NCI-H1436 (cell line): ENCODE results near the gene CBX4.
A peak's percentile ranks its signal among the peaks of the same experiment; 100 is the strongest.

Experiments
- DNase-seq: peaks from one replicate; lab custom pipeline; 2025; lab: John Stamatoyannopoulos, UW

The CBX4 gene

DNA sequence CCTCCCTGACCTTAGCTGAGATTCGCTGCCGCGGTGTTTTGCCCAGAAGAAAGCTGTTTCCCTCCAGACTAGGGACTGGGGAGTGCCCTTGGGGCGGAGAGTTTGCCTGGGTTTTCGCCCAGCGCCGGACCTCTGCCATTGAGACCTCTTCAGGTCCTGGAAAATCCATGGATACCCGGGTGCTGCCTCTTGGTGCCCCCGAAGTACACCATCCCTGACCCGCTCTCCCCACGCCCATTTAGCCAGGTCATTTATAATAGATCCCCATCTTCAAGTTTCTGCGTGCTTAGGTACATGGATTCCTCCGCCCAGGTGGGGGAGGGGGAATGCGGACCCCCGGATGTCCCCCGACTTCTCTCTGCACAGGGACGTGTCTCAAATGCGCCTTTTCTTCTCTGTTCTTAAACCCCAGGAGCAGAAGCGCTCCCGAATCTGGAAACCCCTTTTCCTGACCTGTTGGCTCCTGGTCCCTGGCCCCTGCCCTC is 27.3 kb downstream of the CBX4 start:
- no peak for DNase-seq

DNA sequence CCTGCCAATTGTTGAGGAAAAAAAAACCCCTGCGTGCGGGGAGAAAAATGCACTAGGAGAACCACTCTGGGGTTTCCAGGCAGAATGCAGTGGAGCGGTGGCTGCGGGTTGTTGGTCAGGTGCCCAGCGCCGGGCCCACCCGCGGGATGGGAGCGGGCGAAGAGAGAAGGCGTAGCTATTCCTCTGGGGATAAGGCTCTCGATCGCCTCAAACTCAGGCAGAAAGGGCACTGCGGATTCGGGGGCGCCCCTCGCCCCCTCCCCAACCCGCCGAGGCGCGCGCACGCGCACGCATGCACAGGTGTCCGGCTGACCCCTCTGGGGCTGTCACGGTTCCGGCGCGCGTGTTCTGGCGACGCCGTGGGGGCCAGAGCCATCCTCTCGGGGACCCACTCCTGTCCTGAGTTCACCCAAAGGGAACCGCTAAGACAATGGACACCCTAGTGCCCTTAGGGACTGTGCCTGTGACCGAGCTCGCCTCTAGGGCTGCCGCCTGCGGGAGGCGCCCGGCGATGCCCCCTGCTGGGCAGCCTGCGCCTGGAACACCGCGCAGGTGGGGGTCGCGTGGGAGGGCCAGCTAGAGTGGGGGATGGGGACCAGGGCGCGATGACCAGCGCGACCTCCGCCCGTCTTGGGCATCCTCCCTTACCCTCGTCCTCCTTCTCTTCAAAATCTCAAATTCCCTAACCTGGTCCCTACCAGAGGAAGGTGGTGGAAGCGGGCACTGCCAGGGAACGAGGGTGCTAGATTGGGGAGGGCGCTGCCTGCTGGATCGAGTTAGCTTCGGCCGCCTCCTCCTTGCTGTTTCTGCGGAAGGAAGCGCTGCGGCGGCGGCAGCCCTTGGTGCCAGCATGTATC is 28.0 kb downstream of the CBX4 start:
- DNase-seq = peak; percentile 82

DNA sequence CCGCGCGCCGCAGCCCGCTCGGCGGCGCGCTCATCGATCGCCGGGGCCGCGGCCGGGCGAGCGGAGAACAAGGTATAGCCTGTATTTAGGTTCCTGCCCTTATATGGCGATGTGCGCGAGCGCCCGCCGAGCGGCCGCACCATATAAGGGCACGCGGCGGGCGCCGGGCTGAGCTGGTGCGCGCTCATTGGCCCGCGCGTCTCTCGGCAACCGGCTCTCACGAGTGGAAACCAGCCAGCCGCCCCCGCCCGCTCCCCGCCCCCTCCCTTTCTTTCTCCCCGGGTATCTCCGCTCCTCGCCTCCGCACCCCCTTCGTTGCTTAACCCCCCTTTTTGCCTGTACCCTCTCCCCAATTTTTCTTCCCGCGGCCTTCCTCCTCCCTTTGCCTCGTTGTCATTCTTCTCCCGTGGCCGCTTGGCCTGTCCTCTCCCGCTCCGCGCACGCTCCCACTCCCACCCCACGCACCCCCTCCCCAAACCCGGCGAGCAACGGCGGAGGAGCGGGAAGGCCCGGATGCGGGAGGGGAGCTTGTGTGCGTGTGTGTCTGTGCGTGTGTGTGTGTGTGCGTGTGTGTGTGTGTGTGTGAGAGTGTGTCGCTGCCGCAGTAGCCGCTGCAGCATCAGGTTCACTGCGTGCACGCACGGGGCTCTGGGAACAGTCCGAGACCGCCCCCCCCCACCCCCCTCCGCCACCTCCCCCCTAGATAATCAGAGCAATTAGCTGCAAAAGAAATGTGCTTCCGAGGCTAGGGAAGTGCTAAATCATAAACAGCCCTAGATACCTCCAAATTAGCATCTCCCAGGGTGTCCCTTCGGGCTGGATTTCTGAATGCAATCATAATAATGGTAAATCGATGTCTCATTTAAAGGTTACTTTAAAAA is 28.9 kb downstream of the CBX4 start:
- DNase-seq = peak; percentile 94

DNA sequence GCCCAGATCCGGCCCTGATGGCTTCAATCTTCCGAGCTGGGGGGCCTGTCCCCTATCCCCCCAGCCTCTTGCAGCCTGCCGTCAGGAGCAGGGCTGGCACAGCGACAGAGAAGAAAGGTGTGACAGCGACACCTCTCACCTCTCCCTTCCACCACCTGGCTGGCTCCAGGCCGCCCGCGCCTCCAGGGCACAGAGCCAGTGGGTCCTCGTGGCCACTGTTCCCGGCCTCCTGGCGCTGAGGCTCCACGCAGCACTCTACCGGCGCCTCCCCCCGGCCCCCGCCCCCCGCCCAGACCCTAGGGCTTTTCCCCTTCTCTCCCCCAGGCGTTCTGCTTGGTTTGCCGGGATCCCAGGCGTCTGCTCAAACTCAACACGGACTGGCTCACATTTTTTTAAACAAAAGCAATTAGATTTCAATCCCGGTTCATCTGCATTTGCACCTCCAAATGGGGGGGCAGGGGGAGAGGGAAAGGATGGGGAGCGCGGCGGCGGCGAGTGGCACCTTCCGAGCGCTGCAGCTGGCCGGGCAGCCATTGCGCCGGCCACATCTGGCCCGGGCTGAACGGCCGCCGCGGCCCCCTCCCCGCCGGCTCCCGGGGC is 29.6 kb downstream of the CBX4 start:
- DNase-seq = no peak

DNA sequence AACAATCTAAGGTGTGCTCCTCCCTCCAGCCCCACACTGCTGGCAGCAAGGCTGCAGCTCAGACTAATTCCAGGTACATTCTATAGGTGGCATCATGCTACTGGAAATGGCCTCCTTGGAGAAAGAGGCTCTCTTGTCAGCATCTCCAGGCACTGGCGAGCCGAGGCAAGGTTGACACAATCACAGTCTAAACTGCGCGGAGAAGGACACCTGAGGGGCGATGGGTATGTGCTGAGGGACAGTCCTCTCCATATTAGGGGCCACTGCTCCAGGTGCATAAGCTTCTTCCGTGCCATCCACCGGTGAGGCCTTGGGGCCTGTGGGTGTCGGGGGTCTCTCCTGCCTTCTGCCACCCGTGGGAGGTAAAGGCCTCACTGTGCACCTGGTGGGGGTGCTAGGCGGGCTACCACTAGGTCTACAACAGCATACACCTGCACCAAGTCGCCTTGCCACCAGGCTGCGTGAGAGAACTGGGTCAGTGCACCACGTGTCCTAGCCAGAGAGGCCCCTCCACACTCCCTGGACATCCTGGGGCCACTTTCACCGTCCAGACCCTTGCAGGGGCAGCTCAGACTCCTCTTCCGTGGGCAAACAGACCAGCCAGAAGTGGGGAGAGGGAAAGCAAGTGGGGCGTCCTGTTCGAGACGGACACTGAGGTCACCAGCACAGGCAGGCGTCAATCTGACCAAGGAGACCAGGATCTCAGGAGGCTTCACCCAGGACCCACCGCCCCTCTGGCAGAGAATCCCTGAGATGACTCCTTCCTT is 30.3 kb downstream of the CBX4 start:
- peak; percentile 81 for DNase-seq

DNA sequence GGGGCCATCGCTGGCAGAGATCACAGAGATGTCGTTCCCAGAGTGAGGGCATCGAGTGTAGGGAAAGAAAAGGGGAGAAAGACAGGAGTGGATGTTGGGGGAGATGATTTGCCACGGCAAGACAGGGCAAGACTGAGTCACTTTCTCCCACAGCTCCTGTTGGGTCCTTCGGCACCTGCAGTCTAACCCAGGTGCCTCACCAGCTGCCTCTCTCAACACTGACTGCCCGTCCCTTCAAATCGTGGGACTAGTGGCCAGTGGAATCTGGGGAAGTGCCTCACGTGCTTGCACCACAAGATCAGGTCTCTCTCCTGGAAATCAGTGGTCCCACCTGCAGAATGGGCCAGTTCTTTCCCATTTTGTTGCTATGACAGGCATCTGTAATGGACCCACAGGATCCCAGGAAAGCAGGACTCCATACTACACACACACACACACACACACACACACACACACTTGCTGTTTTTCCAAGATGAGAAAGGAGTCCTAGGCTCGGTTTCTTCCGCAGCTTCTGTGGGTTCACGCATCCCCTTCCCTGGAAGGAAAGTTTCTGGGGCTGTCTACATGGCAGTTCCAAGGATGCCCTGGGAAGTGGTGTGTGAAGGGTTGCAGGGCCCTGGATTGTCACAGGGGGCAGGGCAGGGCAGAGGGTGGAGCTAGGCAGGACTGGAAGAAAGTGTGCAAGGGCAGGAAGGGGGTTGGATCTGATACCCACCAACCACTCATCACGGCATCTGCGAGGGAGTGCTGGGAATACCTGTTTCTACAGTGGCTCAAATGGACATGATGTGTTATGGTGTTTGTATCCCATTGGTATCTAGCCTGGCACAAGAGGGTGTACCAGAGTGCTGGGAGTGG is 32.1 kb downstream of the CBX4 start:
- no peak for DNase-seq

DNA sequence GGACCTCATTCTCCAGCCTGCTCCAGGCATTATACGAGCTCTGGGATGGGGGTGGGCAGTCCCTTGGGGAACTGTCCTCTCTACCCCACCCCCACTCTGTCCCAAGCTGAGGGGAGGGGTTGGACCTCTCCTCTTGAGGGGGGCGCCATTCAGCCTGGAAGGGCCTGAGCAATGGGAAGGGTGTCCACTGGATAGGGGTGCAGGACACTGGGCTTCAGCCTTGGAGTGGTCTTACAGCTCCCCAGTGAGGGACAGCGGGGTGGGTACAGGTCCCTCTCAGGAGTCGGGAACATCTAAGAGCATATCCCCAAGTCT is 32.8 kb downstream of the CBX4 start:
- DNase-seq = no peak

DNA sequence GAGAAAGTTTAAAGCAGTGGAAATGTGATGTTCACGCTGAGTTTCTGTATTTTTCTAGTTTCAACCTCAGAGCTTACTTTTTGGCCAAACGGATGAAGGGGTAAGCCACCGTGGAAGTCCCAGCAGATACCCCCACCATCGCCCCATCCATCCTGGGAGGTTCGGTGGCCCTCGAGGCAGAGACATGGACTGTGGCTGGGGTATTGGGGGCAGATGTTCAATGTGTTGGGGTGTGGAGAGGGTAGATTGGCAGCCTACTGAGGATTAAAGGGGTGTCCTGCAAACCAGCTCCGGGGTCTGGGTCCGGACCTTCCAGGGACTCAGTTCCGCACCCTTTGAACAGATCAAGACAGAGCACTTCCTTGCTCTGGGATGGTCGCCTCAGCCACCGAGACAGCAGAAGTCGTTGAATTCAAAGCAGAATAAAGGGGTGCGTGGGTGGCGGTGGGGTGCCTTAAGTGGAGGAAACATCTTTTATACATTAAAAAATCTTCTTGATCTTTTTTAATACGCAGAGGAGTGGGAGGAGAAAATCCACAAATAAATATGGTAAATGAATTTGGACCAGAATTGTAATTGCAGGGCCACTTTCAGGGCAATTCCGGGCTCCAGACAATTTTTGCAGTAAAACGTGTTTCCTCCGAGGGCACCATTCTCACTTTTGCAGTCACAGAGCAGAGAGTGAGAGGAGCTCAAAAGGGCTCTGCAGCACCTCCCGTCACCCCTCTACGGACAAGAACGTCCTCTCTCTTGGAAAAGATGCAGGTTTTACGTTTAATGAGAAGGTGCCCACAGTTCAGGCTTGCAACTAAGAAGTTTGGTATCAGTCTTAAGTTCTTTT is 34.2 kb downstream of the CBX4 start:
- DNase-seq = no peak

DNA sequence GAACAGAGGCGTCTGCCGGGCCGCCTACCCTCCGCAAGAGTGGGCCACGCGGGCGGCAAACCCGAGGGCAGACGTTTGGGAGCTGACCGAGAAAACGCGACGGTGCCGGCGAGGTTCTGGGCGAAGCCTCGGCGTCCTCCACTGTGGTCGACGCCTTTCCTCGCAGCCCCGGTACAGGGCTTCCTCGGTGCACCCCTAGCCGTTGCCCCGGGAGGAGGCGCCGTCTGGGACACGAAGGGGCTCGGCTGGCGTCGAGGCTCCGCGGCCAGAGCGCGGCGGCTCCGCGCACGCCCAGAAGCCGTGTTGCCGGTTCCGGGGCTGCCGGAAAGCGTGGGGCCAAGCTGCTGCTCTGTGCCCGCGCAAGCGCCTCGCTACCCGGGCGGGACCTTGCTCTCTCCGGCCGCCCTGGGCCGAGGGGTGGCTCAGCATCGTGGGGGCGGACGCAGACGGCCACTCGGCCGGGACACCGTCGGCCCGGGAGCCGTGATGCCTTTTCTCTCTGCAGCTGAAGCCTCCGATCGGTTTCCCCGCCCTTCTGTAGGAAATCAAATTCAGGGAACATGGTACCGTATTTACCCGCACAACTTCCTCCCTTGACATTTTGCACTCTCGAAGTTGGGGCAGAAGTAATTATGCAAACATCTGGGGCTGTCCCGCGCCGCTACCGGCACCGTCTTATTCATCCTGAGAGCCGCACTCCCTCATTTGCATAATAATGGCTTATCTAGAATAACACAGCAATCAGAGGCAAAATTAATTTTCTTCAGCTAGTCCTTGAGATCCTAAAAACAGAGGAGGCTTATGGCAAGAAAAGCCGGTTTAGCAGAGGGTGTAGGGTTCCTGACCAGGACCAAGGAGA is 35.0 kb downstream of the CBX4 start:
- no peak for DNase-seq

DNA sequence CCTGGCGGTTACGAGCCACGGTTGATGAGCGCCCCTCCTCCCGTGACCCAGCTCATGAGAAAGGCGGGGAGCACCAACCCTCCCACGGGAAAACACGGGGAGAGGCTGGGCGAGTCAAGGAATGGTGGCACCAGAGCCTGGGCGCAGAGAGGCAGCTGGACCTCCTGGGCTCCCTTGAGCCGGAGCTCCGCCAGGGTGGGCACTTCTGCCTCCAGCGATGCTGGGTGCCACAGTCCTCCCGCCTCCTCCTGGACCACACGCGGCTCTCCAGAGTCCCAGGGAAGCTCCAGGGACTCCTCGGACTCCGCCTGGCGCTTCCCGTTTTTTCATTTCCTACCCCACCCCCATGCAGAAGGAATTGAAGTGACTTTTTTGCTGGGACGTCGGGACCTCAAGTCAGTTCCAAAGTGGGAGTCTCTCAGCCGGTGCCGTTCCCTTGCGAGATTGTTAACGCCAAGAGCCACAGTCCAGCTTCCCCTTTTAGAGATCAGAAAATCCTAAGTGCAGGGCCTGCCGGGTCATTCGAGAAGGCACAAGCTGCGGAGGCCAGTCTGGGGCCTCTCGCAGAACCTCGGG is 35.7 kb downstream of the CBX4 start:
- DNase-seq = no peak

DNA sequence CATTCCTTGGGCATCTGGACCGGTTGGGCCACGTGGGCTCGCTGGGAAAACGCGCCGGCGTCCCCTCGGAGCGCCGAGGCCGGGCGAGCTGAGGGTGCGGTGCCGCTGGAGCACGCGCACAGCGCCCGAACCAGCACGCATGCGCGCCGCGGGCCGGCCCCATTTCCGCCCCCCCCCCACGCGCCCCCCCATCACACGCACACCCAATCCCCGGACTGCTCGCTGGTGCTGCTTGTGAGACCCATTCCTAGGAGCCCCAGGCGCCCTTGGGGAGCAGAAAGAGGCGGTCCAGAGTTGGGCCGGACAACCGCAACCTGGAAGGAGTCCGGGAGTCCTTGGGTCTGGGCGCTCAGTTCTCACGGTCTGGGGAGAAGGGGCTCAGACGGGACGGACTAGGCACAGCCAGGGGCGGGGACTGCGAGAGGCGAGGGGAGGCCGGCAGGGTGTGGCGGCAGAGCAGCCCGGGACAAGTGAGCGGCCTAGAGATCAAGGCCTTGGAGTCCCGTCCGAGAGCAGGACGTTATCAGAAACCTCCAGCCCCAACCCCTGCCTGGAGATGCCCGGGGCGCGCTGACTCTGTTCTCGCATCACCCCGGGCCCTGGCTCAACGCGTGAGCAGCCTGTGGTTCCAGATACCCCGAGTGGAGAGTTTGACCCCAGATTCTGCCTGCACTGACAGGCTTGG is 36.4 kb downstream of the CBX4 start:
- DNase-seq = no peak

DNA sequence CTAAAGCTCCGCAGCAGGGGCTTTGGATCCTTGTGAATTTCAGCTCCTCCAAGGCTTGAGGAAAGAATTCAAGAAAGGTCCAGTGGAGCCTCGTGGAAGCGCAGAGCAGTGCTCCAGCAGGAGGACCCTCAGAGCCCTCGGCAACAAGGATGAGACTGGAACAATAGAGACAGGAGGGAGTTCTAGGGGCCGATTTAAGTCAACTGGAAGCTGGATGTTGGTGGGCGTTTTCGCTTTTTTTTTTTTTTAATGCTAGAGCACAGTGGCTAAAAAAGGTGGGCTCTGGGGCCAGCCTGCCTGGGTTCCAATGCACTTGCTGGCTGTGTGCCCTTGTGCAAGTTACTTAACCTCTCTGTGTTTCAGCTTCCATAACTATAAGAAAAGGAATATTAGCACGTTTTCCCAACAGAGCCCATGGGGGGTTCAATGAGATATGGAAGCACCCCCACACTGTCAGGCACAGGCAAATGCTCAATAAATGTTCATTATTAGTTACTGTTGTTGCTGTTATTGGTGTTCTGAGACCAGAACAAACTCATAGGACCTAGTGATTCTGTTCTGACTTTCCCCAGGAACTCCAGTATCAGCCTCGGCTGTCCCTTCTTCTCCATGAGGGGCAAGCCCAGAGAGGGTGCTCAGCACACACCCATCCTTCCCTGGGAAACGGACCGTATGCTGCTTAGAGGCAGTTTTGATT is 37.1 kb downstream of the CBX4 start:
- DNase-seq = no peak

DNA sequence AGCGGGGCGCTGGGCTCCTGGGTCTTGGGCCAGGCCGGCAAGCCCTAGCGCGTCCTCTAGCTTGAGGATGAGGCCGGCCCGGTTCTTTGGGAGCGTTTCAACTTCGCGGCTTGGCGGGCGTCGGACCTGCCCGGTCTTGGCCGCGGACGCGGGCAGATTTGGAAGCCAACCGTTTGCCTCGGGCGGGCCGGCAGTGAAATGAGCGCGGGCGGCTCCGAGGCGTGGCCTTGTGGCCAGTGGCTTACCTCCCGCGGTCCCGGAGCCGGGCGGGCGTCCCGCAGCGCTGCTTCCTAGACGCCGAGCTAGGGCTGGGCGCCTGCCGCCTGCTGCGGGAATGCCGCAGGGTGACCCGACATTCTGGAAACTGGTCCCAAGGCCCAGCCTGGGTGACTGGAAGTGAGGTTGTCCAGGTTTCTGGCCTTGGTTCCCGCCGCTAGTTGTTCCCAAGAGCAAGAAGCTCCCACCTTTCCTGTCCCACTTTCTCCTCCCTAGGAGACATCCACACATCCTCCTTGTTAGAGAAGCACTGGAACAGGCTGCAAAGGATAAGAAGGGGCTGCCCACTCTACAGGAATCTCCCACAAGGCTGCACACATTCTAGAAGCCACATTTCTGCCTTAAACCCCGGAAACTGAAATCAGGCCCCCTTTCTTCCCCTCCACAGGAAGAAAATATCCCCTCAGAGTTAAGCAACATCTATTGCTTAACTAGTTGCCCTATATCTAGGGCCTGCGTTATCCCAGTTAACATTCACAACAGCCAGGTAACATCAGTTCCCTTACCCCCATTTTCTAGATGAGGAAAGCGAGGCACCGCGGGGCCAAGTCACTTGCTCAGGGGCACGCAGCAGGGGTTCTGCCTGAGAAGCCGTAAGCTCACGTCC is 37.8 kb downstream of the CBX4 start:
- no peak for DNase-seq

DNA sequence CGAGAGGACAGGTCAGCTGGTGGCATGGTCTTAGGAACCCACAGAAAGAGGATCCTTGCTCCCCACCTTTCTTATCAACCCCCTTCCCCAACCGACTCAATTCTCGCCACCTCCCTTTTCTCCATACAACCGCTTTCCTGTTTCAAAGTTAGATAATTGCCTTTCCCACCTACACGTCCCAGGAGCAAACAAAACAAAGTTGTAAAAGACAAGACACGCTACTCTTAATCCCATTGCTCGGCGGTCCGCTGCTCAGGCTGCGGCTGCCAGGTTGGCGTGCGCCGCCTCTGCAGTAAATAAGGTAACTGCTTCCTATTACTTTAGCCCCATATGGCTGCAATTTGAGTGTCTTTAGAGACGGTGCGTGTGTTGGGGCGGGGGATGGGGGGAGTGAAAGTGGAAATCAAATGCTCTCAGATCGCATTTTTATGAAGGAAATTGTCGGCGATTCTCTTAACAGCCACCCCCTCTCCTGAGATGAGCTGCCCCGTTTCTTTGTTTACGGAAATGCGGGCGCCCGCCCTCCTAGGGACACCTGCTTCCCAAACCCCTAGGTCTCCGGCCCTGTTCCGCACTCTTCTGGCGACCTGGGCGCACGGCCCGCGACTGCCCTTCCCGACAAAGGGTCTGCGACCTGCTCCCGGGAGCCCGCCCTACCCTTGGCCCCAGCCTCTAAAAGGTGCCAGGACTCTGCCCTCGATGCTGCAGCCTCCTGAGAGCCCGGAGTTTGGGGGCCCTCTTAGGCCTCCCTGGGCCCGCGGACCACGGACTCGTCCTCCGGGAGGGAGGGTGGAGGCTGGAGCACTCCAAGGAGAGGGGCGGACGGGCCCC is 38.7 kb downstream of the CBX4 start:
- DNase-seq = peak; percentile 30

DNA sequence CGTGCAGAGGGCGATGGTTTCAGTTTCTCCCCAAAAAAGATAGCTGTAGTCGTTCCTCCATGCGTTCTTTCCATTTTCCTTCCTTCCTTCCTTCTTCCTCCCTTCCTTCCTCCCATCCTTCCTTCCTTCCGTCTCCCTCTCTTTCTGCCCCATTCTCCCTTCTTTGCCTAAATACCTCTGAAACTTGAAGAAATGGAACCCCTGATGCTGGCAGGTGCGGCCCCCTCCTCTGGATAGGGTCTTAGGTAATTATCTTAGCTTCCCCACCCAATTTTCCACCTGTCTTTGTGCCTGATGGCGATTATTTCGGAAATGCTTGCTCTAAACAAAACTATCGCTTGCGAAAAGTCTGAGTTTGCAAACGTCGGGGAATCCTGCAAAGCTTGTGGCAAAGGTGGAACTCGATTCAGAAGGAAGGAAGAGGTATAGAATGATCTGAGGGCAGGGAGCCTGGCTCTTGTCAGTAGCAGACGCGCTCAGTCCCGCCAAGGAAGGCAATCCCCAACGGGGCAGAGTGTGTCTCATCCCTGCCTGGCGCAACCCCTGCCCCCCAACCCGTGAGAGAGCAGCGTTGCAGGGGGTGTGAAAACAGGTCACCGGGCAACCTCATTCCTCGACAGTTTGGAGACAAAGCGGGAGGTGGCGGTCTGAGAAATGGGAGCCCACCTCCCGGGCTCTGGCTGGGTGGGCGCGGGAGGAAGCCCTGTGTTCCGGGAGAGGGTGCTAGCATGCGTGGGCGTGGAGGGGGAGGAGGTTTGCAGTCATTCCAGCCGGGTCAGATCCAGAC is 39.5 kb downstream of the CBX4 start:
- no peak for DNase-seq
